C4-2B (cell line): ENCODE results near the gene ADAMTS3.

ENCODE experiments used
- H3K27ac ChIP-seq: fragments of 450-650 bp; 2 replicates; pipeline ENCODE4 v1.5.1; 2017
- CTCF ChIP-seq: fragments of 450-650 bp; conservative IDR thresholded peaks from 2 replicates; pipeline ENCODE4 v1.5.1; 2017; ENCODE audit warnings: mild to moderate bottlenecking
- ZFX ChIP-seq: fragments of 450-650 bp; IDR thresholded peaks from 2 replicates; pipeline ENCODE4 v1.6.1; 2017

ADAMTS3 gene

DNA sequence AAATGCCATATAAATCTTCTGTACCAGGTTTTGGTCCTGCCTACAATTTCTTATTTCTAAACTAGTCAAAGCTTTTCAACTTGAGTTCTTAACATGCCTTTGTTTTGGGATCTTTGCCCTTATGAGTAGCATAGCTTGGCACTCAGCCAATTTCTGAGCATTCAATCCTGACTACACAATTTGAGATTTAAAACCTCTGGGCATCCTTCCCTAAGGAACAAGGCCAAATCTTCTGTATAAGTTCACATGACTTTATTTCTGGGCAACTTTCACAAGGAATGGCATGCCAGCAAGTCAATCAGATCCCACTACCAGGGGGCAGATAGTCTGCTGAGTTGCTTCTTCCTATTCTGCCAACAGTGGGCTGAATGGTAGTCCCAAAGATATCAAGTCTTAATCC lies 254.2 kb downstream of the ADAMTS3 start:
- no peak overlapping the region for H3K27ac ChIP-seq
- TF ChIP-seq CTCF (no peak), ZFX (no peak)

DNA sequence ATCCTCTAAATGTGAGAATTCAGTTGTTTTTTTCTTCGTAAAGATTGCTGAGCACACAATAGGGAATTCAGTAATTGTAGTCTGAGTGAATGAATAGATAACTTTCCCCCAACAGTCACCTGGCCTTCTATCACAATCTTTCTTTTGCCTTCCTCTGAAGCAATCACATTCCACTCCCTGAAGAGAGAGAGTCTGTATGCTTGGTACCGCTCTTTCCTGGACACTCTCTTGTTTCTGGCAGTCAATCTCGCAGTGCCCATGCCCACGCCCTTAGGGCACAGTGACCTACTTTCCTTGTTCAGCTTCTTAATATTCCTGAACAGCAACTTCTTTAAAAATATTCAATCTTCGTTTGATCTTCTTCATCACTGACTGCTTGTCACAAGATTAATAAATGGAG lies 255.9 kb downstream of the ADAMTS3 start:
- H3K27ac ChIP-seq: no peak overlapping the region
- TF ChIP-seq ZFX (no peak), CTCF (no peak)

DNA sequence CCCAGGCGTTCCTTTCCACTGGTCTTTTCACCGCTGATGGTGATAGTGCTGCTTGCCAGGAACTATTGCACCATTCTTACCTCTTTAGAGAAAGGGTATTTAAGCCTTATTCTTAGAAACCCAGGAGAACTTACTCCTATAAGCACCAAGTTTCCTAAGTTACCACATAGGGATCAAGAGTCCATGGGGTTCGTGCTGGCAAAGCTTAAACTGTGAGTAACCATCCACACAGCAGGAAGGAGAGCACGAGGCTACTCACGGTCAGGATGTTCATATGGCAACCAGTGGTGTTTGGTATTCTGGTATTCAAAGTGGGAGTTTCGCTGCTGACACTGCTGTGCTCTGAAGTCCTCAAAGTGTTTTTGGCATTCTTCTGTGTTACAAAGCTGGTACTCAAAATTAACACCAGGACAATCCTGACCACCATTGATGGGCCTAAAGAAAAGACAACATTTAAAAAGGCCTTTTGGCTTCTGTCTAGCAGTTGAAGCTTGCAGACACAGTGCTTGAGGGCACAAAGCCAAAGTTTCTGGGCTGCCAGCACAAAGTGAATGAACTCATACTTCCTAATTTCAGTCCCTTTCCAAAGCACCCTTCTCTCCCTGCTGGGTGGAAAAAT lies 256.9 kb downstream of the ADAMTS3 start:
- H3K27ac ChIP-seq: no peak overlapping the region
- no peak for TF ChIP-seq ZFX
- TF ChIP-seq CTCF: no peak

DNA sequence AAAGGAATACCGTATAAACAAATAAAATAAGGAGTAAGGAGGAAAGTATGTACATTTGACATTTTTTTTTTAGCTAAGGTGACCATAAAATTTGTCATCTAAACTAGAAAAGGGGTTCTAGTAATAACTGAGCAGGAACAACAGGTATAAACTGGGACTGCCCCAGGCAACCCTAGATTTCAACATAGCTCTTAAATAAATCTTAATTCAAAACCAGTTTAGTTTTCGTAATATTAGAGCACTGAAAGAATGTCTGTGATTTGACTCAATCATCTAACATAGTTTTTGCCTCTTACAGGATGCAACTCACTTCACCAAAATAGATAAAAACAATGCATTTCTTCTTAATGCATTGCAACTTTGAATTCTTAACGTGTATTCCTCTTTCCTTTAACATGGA lies 257.7 kb downstream of the ADAMTS3 start:
- TF ChIP-seq CTCF (no peak), ZFX (no peak)
- H3K27ac ChIP-seq: no peak overlapping the region

DNA sequence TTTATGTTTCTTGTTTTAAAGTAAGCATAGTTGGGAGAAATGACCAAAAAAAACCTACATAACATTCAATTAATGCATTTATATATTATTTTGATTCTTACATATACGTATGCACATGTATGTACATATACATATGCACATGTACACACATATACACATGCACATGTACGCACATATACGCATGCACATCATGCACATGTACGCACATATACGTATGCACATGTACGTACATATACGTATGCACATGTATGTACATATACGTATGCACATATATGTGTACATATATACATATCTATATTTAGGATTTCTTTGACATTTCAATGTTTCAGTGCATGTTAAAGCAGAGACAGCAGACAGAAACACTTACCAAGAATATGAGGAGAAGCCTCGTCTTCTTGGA lies 263.4 kb downstream of the ADAMTS3 start:
- H3K27ac ChIP-seq: no peak overlapping the region
- TF ChIP-seq CTCF (no peak), ZFX (no peak)

DNA sequence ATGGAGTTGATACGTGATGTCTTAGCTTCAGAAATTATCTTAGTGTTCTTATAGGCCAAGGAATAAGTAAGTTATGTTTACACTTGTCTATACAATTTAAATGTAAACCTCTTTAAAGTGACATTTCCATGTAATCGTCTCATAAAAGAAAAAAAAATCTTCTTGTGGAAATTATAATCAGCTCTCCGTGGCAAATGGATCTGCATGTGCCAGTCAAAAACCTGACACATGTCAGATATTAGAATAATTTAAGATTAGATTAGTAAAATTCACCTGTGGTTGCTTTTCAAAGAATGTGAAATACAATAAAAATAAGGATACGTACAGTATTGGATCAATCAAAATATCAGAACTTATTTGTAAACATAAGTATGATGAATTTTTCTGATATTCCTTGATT lies 263.9 kb downstream of the ADAMTS3 start:
- TF ChIP-seq ZFX: no peak
- no peak for TF ChIP-seq CTCF
- H3K27ac ChIP-seq: no peak overlapping the region

DNA sequence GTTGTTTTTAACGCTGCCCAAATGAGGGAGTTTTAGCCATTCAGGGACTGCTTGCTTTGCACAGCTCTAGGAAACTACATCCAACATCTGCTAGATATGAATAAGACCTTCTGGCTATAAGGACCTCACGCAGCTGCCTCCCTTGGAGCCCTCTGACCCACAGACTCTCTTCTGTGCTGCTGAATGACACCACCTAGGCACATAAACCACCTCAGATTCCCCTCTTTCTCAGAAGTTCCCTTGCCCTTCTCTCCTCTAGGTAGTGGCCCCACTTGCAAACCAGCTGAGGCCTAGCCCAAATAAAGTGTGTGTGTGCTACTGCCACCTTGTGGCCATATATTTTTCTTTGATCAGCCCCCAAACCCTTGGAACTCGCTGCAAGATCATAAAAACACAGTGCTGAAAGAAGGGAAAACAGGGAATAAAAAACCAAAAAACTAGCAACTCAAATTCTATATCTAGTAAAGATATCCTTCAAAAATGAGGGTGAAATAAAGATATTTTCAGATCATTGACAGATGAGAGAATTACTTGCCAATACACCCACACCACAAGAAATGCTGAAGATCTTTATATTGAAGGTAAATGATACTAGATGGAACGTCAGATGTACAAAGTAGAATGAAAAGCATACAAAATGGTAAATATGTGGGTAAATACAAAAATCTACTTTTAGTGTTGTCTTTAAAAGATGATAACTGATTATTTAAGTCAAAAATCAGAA lies 265.9 kb downstream of the ADAMTS3 start:
- H3K27ac ChIP-seq: no peak overlapping the region
- TF ChIP-seq CTCF: peak; percentile 83
- no peak for TF ChIP-seq ZFX
